SJSA1 (cell line): ENCODE results near the gene ANXA10. TPM values are rescaled to one million over a fixed set of nuclear protein-coding genes. Genes with fewer than 3 reads are reported as not detected.

Experiments used
- DNase-seq, 2 experiments: peaks; one replicate each; pipeline ENCODE4 v3.0.0-alpha.2; 2015 to 2020; ENCODE audit warnings: low spot score in 2 of 2, low read depth in 1 of 2
- H3K27ac ChIP-seq: fragments of 250-450 bp; sonication (Bioruptor Pico); 2 replicates; pipeline ENCODE4 v1.5.1; 2020; ENCODE audit warnings: mild to moderate bottlenecking, moderate library complexity
- H3K27me3 ChIP-seq: fragments of 250-450 bp; sonication (Bioruptor Pico); replicated peaks from 2 replicates; pipeline ENCODE4 v1.5.1; 2020; ENCODE audit warnings: mild to moderate bottlenecking, moderate library complexity
- H3K36me3 ChIP-seq: fragments of 250-450 bp; sonication (Bioruptor Pico); 2 replicates; pipeline ENCODE4 v1.5.1; 2020; ENCODE audit warnings: mild to moderate bottlenecking
- H3K4me1 ChIP-seq: fragments of 250-450 bp; sonication (Bioruptor Pico); replicated peaks from 2 replicates; pipeline ENCODE4 v1.6.1; 2021; ENCODE audit warnings: mild to moderate bottlenecking
- H3K4me3 ChIP-seq: fragments of 250-450 bp; sonication (Bioruptor Pico); 2 replicates; pipeline ENCODE4 v1.5.1; 2020; ENCODE audit warnings: mild to moderate bottlenecking
- H3K9me3 ChIP-seq: fragments of 250-450 bp; sonication (Bioruptor Pico); replicated peaks from 2 replicates; pipeline ENCODE4 v1.5.1; 2020; ENCODE audit warnings: mild to moderate bottlenecking
- total RNA-seq: library from RNA; depleted of rRNA; stranded (reverse); fragments of >200 nt; shearing (Covaris generic); gene quantifications from 2 replicates; pipeline ENCODE4 v1.2.3, GENCODE V29; 2014

The ANXA10 gene
- total RNA-seq, 1 experiment from 2014 or later, result 1.7 TPM

DNA sequence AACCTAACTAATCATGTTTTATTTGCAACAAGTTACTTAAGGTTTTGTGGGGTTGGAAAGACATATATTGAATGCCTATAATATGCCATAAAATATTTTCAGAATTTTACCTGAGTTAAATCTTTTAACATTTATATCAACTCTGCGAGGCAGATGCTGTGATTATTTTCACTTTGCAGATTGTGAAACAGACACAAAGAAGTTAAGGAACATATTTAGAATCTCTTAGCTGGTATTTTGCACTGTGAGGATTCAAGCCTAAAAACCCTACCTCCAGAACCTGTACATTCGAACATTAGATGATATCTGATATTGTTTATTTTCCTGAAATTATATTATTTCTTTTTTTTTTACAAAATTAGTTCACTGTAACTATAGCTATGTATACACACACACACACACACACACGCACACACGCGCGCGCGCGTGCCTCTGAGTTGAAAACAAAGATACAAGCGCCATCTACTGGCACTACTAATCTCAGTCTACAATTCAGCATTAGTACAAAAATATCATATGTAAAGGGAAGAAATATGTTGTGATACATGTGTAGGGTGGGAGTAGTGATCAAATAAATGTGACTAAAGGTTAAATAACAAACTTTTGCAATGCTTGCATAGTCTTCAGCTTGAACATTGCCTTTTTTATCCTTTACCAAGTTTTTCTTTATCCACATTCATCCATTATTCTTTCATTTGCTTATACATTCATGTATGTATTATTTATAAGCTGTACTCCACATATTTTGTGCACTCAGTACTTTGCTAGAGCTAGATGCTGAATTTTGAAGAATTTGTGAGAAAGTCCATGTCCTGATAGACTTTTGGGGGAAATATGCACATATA, 61.5 kb downstream of the ANXA10 start:
- no peaks in the 10 kb centered on the region for H3K27me3 ChIP-seq
- H3K36me3 ChIP-seq, result no peaks in the 10 kb centered on the region
- H3K27ac ChIP-seq, result no peak overlapping the region
- no peaks in the 10 kb centered on the region for H3K9me3 ChIP-seq
- no peak overlapping the region for H3K4me3 ChIP-seq
- no peaks in the 10 kb centered on the region for H3K4me1 ChIP-seq
- peak; percentile 57 to 70 for DNase-seq

DNA sequence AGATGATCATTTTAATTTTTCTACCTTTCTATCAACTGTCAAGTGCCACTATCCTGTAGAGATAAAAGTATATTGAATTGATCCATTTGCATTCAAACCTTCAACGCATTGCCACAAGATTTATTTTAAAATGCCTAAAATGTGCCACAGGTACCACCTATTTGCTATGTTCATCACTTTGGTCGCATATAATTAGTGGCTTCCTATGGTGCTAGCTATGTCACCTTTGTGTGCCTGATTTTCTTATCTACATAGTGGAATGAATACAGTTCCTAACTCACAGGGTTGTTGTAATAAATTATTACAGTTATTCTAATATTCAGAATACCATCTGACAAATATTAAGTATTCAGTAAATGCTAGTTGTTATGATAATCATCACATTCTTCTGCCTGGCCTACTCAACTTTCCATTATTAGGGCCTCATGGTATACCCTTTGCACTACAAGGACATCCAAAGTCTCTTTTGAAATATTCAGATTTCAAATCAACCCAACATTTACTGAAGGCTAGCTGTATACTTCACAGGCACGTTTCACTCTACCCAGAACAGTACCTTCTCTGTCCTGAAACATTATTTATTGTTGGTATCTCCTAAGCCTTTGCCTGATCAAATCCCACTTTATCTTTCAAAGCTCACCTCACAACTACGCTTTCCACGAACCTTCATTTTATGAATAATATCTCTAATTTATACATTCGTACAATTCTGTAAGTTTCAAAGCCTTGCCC, 62.4 kb downstream of the ANXA10 start:
- H3K9me3 ChIP-seq, result no peaks in the 10 kb centered on the region
- H3K4me3 ChIP-seq, result no peak overlapping the region
- no peak for DNase-seq
- H3K27ac ChIP-seq, result no peak overlapping the region
- no peaks in the 10 kb centered on the region for H3K4me1 ChIP-seq
- H3K36me3 ChIP-seq, result no peaks in the 10 kb centered on the region
- no peaks in the 10 kb centered on the region for H3K27me3 ChIP-seq

DNA sequence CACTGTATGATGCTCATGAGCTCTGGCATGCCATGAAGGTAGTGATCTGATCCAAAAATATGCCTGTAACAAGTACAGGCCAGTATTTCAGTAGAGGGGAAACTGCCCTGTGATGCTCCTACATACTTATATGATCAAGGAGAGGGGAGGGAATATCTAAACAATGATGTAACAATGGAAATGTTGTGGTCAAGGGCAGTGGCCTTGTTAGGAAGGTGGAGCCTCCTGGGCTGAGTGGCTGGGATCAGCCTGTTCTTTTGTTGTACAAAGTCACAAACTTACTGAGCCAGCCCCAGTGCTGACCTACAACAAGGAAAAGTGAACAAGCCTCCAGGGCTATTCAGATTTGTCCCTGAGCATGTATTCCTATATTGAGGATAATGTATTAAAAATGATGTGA, 70.3 kb downstream of the ANXA10 start:
- Histone ChIP-seq H3K4me3 (no peak overlapping the region), H3K27ac (no peak overlapping the region), H3K36me3 (no peaks in the 10 kb centered on the region), H3K4me1 (no peaks in the 10 kb centered on the region), H3K9me3 (no peaks in the 10 kb centered on the region), H3K27me3 (no peaks in the 10 kb centered on the region)
- no peak for DNase-seq

DNA sequence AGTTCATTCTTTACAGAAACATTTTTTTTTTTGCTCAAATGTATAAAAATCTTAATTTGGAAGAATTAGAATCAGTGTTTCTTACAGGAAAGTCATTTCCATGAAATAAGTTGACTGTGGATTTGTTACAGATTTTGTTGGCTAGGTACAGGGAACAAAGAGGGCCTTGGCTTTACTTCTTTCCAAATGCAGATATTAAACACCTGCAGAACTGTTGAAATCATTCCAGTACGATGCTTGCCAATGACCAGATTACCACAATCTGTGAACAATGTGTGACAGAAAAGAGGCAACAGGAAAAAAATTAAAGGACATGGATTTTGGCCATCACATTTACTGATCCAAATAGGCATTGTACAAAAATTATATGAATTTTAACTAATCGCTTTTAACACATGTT, 70.8 kb downstream of the ANXA10 start:
- no peak for DNase-seq
- Histone ChIP-seq H3K27me3 (no peaks in the 10 kb centered on the region), H3K4me3 (no peak overlapping the region), H3K9me3 (no peaks in the 10 kb centered on the region), H3K36me3 (no peaks in the 10 kb centered on the region), H3K27ac (no peak overlapping the region), H3K4me1 (no peaks in the 10 kb centered on the region)

DNA sequence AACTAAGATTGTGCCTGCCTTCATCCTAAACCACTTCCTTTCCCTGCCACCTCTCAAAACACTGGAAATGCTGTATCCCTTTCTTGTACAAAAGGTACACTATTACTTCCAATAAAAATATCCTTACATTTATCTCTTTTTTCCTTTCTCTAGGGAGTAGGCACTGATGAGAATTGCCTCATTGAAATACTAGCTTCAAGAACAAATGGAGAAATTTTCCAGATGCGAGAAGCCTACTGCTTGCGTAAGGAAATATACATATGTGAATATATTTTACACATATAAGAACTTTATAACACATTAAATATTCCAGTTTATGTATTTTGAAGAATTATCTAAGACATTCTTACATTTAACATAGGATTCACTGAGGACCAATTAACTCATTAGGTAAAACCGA, 71.7 kb downstream of the ANXA10 start:
- Histone ChIP-seq H3K27ac (no peak overlapping the region), H3K9me3 (no peaks in the 10 kb centered on the region), H3K36me3 (no peaks in the 10 kb centered on the region), H3K4me3 (no peak overlapping the region), H3K4me1 (no peaks in the 10 kb centered on the region), H3K27me3 (no peaks in the 10 kb centered on the region)
- DNase-seq, result no peak

DNA sequence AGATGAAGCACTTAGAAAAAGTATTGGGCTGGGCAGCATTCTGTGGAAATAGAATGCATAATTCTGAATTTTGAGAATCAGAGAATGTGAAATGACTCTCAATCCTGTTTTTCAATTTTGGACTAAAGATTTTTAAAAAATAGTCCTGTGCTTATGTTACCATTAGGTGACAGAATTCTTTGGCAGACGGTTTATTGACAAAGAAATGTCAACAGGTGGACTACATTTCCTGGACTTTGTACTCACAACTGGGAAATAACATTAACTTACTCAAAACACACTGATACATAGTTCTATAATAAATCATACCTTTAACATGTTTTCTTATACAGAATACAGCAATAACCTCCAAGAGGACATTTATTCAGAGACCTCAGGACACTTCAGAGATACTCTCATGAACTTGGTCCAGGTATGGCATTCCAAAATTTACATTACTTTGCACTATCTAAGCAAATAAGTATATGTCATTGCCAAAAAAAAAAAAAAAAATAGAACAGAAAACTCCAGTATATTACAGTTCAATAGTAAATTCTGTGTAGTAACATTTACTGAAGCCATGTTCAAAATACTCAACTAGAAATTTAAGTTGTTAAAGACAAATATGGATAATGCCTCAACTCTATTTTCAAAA, 72.7 kb downstream of the ANXA10 start:
- Histone ChIP-seq H3K27me3 (no peaks in the 10 kb centered on the region), H3K4me3 (no peak overlapping the region), H3K9me3 (no peaks in the 10 kb centered on the region), H3K36me3 (no peaks in the 10 kb centered on the region), H3K4me1 (no peaks in the 10 kb centered on the region), H3K27ac (no peak overlapping the region)
- no peak for DNase-seq

DNA sequence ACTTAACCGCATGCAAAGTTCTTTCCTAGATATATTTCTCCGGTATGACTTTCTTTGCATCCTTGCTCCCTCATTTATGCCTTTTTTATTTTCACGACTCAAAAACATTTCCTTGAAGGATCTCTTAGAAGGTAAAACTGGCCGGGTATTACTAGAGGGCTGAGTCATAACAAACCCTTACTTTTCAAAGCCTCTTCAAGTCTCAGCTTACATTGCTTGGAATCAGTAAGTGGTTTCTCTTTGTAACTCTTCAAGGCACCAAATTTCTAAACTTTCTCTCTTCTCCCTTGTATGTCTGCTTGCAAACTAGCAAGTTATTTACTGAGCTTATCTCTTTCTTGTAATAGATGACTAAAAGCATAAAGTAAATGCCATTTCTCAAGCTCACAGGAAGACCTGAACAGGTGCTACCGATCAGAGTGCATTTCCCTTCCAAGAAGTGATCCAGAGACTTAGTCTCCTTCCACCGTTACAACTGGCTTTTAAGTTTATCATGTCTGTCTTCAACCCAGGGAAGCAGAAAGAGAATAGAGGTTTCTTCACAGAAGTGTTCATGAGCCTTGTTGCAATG, 75.5 kb downstream of the ANXA10 start:
- DNase-seq, result no peak
- no peaks in the 10 kb centered on the region for H3K36me3 ChIP-seq
- H3K27me3 ChIP-seq, result no peaks in the 10 kb centered on the region
- no peaks in the 10 kb centered on the region for H3K9me3 ChIP-seq
- H3K27ac ChIP-seq, result no peak overlapping the region
- no peaks in the 10 kb centered on the region for H3K4me1 ChIP-seq
- no peak overlapping the region for H3K4me3 ChIP-seq

DNA sequence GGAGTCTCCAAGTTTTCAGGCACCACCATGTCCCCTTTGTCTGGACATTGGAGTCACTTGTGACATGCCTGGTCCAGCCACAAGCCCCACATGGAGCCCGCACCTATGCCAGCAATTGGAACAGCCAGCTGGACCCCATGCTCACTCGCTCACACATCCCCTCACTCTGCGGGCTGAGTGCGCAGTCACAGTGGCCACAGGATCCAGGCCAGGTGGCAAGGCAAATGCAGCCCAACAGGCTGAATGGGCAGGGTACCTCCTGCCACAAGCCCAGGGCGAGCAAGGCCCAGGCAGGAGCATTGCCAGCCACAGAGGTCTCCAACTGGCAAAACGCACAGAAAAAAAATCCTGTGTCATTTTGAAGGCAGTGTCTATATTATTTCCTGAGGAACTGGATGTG, 82.0 kb downstream of the ANXA10 start:
- Histone ChIP-seq H3K9me3 (no peaks in the 10 kb centered on the region), H3K4me3 (no peak overlapping the region), H3K27ac (no peak overlapping the region), H3K36me3 (no peaks in the 10 kb centered on the region), H3K27me3 (no peaks in the 10 kb centered on the region), H3K4me1 (no peaks in the 10 kb centered on the region)
- DNase-seq, result no peak

DNA sequence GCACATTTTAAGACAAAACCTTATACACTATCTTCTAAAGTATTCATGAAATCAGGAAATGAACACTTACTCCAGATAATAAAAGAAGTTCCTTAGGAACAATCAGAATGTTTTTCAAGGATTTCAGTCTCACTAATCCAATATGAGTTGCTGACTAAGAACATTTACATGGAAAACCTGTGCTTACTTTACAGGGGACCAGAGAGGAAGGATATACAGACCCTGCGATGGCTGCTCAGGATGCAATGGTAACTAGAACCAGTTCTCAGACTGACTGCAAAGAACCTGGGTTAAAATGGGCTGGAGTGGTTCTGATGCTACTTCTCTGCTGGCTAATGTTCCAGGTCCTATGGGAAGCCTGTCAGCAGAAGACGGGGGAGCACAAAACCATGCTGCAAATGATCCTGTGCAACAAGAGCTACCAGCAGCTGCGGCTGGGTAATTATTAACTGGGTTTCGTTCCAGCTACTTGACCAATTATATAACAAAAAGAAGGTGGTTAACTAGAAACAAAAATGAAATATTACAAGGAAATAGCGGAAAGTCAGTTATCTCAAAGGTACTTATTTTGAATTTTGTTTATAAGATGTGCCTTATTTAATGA, 85.3 kb downstream of the ANXA10 start:
- Histone ChIP-seq H3K9me3 (no peaks in the 10 kb centered on the region), H3K27ac (no peak overlapping the region), H3K4me3 (no peak overlapping the region), H3K36me3 (no peaks in the 10 kb centered on the region), H3K4me1 (no peaks in the 10 kb centered on the region), H3K27me3 (no peaks in the 10 kb centered on the region)
- no peak for DNase-seq

DNA sequence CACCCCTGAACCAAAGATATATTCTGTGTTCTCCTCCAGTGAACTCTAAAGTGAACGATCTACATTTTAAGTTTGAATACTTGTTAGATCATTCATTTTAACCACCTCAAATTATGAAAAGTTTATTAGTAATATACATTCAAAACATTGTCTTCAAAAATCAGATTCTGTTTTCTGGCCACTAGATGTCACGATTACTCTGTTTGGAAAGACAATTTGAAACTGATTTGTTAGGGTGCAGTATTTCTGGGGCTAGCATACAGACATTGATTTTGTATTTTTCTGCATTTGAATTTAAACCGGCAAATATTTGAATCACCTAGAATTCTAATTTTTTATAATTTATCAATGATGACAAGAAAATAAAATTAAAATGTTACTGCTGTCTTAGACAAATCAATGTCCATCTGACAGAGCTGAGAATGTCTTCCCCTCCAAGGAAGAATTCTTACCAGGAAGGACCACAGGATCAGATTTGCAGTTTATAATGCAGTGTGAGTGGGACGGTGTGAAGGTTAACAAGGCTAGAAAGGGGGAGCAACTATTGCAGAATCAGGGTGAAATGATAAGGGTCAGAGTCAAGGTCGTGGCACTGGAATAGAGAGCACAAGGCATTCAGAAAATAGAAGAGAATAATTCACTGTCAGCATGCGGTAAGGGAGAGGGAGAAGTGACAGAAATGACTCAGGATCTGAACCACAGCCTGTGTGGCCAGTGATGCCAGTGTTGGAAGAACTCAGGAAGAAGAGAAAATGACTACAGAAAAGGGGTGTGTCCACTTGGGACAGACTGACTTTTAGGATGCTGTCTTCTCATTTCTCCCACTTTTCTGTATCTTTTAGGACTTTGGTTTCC, 91.6 kb downstream of the ANXA10 start:
- no peaks in the 10 kb centered on the region for H3K27me3 ChIP-seq
- H3K9me3 ChIP-seq, result no peaks in the 10 kb centered on the region
- peaks cover 4% of the 10 kb centered on the region for H3K4me1 ChIP-seq
- H3K4me3 ChIP-seq, result no peak overlapping the region
- DNase-seq, result peak in 1 of 2 experiments; percentile 43
- H3K27ac ChIP-seq, result no peak overlapping the region
- H3K36me3 ChIP-seq, result no peaks in the 10 kb centered on the region

DNA sequence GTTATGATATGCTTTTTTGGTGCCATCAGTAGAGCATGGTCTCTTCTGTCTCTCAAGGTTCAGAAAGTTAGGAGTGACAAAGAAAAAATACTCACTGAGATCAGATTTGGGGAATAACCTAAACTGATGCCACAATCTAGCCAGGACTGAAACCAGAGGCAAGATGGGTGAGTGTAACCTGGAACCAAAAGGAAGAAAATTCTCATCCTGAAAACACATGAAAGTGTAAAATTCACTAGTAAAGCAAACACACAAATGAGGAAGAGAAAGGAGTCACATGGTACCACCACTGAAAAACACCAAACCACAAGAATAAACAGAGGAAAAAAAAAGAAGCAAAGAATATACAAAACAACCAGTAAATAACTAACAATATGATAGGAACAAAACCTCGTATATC, 96.4 kb downstream of the ANXA10 start:
- Histone ChIP-seq H3K4me3 (no peak overlapping the region), H3K9me3 (no peaks in the 10 kb centered on the region), H3K36me3 (no peaks in the 10 kb centered on the region), H3K27me3 (no peaks in the 10 kb centered on the region), H3K4me1 (peaks cover 4% of the 10 kb centered on the region), H3K27ac (no peak overlapping the region)
- no peak for DNase-seq

DNA sequence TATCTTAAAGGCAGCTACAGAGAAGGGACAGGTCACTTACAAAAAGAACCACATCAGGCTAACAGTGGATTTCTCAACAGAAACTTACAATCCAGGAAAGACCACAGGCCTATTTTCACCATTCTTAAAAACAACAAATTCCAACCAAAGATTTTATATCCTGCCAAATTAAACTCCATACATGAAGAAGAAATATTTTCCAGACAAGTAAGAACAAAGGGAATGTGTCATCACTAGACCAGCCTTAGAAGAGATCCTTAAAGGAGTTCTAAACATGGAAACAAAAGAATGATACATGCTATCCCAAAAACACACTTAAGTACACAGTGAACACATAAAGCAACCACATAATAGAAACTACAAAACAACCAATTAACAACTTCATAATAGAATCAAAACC, 105.6 kb downstream of the ANXA10 start:
- DNase-seq, result peak in 1 of 2 experiments; percentile 36
- Histone ChIP-seq H3K9me3 (peaks cover 1% of the 10 kb centered on the region; the same call in 1 of the 2 replicates), H3K36me3 (no peaks in the 10 kb centered on the region), H3K4me3 (no peak overlapping the region), H3K27me3 (no peaks in the 10 kb centered on the region), H3K27ac (no peak overlapping the region), H3K4me1 (peaks cover 3% of the 10 kb centered on the region; the same call in 1 of the 2 replicates)
